DOHH2 (cell line): Measurements from ENCODE around the gene OR10H3.

Source experiments
- EZH2phosphoT487 ChIP-seq: fragments of 200-600 bp; sonication (generic); IDR thresholded peaks from 2 replicates; pipeline ENCODE4 v1.6.1; 2017; ENCODE audit warnings: borderline replicate concordance, mild to moderate bottlenecking, antibody characterized with exemption, low read length, moderate library complexity, mixed read lengths
- TF ChIP-seq, protein P1 (sequence below): fragments of 200-600 bp; sonication (generic); IDR thresholded peaks from one replicate; pipeline ENCODE4 v1.5.1; 2014; ENCODE audit warnings: antibody characterized with exemption, mild to moderate bottlenecking, low read depth, low read length; ENCODE audit not compliant: poor library complexity, severe bottlenecking

DNA sequence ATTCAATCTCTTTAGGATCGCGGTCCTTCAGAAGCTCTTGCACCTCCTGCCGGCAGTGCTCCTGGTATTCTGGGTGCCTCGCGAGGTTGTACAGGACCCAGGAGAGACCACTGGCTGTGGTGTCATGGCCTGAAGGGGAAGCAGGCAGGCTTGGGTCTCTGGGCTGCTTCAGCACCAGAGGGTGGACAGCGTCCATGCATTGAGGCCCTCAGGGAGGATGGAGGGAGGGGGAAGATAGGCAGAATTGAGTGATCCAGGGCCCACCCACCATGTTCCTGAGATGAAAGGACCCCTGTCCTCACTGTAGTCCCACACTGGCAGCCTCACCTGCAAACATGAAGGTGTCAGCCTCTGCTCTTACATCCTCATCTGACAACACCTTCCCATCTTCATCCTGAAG is 31.8 kb downstream of the OR10H3 start:
- TF ChIP-seq, protein P1, sequence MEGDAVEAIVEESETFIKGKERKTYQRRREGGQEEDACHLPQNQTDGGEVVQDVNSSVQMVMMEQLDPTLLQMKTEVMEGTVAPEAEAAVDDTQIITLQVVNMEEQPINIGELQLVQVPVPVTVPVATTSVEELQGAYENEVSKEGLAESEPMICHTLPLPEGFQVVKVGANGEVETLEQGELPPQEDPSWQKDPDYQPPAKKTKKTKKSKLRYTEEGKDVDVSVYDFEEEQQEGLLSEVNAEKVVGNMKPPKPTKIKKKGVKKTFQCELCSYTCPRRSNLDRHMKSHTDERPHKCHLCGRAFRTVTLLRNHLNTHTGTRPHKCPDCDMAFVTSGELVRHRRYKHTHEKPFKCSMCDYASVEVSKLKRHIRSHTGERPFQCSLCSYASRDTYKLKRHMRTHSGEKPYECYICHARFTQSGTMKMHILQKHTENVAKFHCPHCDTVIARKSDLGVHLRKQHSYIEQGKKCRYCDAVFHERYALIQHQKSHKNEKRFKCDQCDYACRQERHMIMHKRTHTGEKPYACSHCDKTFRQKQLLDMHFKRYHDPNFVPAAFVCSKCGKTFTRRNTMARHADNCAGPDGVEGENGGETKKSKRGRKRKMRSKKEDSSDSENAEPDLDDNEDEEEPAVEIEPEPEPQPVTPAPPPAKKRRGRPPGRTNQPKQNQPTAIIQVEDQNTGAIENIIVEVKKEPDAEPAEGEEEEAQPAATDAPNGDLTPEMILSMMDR, result no peak
- no peak for TF ChIP-seq EZH2phosphoT487
